CD4-positive, alpha-beta T cell treated with Interleukin-2 at 100 ng/mL for 4 hours (primary cell): ENCODE data around the gene TMEM208.

Experiments
- DNase-seq: peaks from one replicate; pipeline ENCODE4 v3.0.0-alpha.2; 2020; ENCODE audit warnings: low spot score

The TMEM208 gene

DNA sequence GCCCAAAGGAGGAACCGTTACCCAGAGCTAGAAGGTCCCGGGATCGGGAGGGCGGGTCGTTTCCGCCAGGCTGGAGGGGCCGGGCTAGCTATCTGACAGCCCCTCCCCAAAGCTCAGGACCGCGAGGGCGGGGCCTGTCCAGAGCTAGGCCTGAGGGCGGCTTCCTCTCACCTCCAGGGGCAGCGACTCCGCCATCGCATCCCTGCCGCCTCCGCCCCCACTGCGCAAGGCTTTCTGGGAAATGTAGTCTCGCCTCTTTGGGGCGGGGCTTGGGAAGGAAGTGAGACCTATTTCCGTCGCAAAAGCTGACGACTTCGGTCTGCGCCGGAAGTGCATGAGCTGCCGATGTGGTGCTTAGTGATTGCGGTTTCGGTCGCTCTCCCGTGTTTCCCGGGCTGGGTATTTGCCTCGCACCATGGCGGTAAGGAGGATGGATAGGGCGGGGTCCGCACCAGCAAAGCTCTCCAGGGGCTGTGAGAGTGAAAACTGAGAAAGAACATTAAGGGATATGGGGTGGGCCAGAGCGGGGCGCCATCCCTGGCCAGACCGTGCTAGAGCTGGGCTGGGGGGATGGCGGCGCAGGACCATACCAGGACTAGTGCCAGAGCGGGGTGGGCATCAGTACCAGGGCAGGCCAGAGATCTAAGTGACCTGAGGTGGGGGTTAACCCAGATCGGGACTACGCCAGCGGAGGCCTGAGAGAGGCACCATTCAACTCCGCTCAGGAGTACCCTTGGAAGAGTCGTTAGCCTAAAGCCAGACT, at the start of gene TMEM208:
TSS of gene TMEM208 (plus strand) at position 327 of the 763 bp plus-strand sequence. CDS start at position 416, 89 bp downstream.
- DNase-seq: peak; percentile 98

DNA sequence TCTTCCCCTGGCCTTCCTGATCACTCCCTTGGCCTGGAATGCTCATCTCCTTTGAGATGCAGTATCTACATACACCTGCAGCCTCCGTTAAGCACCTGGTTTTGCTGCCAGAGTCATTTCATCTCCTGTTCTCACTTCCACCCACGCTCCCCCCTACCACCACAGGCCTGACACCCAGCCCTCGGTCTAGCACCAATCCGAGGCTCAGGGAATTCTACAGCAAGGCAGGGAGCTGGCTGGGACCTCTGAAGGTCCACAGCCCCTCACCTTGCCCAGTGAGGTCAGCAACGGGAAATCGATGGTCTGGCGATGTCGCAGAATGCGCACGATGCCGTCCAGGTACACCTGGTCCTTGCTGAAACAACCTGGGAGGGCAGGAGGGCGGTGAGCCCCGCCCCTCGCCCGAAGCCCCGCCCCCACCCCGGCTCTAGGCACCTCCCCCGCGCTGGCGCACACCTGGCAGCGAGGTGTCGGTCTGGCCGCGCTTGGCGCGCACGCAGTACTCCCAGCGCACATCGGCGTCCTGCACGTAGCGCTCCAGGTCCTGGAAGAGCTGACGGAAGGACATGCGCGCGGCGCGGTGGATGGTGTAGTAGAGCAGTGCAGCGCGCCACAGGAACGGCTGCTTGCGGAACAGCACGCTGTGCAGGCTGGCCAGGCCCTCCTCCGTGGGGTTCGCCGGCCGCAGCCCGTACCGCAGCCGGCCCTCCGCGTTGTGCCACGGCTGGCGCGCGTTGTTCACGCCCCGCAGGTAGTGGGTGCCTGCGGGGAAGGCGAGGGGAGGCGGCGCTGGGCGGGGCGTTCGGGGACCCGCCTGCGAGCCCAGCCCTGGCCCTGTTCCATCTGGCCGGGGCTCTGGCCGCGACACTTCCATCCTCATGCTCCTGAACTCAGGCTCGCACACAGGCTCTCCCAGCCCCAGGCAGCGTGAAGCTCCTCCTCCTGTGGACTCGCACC, 48.9 kb upstream of the TMEM208 start:
- peak; percentile 70 for DNase-seq

DNA sequence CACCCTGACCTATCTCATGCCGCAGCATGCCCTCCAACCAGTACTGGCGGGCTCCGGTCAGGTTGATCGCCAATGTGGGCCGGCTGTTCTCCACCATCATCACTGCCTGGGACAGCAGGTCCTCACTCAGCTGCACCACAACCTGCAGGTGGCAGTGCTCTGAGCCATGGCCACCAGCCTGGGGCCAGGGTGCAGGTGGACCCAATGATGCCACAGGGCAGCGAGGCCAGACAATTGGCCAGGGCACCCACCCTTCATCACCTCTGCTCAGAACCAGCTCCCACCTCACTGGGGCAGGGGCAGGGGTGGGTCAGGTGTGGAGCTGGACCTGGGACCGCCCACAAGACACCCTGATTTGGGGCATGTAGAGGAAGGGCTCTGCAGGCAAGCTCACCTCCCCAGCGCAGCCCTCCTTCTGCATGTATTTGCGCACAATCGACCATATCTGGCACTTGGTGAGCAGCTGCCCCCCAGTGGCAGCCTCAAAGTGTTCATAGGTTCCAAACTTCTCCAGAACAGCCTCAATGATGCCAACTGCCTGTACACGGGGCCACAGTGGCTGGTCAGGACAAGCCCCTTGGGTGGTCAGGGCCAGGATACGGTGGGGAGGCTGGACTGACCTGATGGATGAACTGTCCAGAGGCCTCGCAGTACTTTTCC, 47.4 kb upstream of the TMEM208 start:
- no peak for DNase-seq

DNA sequence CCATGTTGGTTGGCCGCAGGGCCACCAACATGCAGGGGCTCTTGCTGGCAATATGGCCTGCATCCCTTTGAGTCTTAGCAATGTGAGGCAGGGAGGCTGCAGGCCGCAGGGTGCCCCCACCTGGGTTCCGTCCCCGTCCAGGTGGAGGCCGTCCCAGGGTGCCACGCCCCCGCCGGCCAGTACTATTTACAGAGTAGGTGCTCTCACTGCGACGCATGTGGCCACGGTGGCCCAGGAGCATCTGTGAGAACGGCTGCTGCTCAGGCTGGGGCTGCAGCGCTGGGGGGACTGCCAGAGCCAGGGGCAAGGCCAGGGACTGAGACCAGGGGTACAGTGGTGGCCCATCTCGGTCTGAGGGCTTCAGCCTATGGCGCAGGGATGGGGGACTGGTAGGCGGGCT, 46.8 kb upstream of the TMEM208 start:
- DNase-seq: no peak

- DNase-seq: no peak
These were observed 45.6 kb upstream of the TMEM208 start for GRCh38 chr16:67181346-67181745.

DNA sequence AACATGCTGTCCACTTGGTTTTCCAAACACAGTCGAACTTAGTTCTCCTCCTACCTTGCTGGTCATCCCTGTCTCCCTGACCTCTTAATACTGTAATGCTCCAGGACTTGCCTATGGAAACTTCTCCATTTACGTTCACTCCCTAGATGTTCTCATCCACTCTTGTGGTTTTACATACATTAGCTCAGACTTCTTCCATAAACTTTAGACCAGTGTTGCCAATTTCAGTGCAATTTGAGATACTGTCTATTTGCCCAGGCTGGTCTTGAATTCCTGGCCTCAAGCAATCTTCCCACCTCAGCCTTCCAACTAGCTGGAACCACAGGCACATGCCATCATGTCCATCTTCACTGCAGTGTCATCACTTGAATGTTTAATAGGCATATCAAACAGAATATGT, 44.6 kb upstream of the TMEM208 start:
- DNase-seq: no peak

DNA sequence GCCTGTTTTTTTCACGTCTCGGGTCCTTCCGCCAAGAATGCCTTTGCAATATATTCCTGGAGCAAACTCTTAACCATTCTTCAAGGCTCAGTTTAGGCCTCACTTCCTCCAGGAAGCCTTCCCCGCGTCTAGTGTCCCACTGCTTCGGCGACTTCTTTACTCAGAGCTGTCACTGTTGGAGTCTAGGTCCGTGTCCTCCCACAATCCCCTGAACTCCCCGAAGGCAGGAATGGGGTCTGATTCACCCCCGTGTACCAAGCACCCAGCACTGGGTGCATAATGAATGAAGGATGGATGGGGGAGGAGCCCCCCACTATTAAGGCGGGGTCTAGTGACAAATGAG, 43.7 kb upstream of the TMEM208 start:
- no peak for DNase-seq

- peak; percentile 96 for DNase-seq
These were observed 43.1 kb upstream of the TMEM208 start, which contains the start of gene MATCAP1 for GRCh38 chr16:67183627-67184452. Gene MATCAP1 (minus strand): TSS chr16:67183963. CDS start chr16:67180610, 3,353 bp downstream.

DNA sequence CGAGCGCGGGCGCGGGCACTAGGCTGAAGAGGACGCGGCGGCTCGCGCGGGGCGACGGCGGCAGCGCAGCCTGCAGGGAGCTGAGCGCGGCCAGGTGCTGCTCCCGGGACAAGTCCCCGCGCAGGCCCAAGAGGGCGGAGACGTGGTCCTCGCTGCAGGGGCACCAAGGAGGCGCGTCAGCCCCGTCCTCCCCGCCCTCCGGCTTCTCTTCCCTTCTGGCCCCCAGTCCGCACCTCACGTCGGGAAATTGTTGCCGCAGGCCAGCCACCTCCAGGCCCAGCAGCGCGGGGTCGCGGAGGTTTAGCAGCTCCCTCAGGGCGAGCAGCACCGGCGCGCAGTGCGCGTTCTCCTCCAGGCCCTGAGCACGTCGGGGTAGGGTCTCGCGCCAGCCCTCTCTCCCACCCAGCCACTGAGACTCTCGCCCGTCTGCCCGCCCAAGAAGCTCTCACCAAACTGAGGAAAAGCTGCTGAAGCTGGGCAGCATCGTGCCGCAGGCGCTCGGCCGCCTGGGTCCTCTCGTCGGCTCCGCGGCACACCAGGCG, 42.4 kb upstream of the TMEM208 start:
- no peak for DNase-seq

GRCh38 chr16:67184995-67185650, 41.8 kb upstream of the TMEM208 start:
- DNase-seq: peak; percentile 83

GRCh38 chr16:67185651-67186134, 41.2 kb upstream of the TMEM208 start:
- DNase-seq: no peak

DNA sequence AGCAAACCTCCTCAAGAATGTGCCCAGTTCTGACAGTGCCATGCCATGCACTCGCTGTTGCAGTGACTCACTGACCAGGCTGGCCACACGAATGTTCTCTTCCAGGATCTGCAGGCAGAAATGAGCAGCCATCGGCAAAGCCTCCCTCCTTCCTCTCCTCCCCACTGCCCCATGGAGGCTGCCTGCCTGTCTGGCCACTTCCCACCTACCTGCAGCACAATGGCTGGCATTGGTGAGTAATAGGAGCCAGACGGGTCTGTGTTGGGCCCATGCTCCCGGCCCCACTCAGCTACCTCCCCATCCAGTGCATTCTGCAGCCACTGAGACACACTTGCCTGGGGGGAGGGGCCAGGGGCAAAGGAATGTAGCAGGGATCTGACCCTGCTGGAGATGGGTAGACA, 40.4 kb upstream of the TMEM208 start:
- DNase-seq: no peak

- DNase-seq: no peak
These were observed 39.6 kb upstream of the TMEM208 start for GRCh38 chr16:67187175-67187890.

- no peak for DNase-seq
These were observed 38.6 kb upstream of the TMEM208 start for GRCh38 chr16:67188323-67188722.

DNA sequence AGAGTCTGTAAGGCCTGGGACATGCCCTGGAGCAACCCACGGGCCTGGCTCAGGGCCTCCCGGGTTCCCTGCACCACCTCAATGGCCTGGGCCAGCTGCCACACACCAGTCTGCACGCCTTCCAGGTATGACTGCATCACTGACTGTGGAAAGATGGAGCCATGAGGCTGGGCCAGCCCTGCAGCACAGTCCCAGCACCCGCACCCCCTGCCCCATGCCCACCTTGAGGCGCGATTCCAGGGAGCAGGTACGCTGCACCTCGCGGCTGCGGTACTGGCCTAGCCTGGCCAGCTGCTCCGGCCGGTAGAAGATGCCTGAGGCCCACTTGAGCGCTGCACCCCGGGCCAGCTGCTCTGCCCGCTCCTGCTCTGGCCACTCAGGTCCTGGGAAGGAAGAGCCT, 38.1 kb upstream of the TMEM208 start:
- DNase-seq: no peak

- no peak for DNase-seq
These were observed 36.9 kb upstream of the TMEM208 start, which contains the start of gene EXOC3L1 for GRCh38 chr16:67190041-67190440. Gene EXOC3L1 (minus strand): TSS chr16:67190136. CDS start chr16:67189676, 460 bp downstream.

DNA sequence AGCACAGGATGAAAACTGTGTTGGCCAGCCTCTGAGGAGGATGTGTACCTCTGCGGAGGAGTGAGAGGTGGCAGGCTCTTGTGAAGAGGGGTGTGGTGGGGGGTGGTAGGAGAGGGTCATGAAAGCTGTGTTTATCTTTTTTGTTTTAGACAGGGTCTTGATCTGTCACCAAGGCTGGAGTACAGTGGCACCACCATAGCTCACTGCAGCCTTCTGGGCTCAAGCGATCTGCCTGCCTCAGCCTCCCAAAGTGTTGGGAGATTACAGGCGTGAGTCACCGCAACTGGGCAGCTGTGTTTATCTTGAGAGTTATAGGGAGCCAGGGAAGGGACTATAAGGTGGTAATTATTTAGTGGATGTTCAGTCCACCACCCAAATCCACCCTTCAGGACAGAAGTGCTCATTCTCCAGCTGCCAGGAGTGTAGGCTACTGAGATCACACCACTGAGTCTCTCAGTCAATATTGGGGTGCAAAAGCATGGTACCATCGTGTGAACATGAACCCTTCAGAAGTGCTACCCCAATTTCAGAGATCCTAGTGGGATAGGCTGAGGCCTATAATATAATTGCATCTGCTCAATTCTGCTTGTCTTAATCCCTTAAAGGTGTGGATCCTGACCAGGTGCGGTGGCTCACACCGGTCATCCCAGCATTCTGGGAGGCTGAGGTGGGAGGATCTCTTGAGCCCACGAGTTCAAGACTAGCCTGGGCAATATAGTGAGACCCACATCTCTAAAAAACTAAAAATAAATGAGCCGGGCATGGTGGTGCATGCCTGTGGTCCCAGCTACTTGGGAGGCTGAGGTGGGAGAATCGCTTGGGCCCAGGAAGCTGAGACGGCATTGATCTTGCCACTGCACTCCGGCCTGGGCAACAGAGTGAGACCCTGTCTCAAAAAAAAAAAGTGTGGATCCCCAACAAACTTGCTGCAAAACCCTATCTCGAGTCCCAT, 36.2 kb upstream of the TMEM208 start:
- DNase-seq: no peak

DNA sequence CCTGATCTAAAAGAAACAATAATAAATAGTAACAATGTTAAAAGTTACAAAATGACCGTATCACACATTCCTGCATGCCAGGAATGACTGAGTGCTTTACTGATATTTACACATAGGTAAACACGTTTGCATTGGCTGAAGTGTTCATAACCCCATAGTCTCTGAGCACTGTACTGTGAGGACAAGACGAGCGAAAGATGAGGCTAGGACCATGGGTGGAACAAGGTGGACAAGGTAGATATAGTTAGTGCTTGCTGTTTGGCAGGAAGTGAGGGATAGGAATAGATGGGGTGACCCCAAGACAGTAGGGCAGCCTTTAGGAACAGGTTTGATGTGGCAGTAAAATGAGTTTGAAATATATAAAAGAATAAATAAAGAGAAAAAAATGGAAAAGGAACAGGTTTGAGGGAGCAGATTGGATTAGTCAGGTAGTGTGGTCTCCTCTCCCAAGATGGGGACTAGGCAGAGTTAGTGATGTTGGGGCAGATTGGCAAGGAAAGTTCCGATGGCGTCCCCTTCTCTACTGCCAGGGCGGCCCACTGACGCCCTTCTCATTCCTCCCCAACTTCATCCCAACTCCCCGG, 35.4 kb upstream of the TMEM208 start:
- no peak for DNase-seq
